Suppressor macrophage treated with lipopolysaccharide for 1 hour (primary cell): ENCODE results near the gene NETO2.

ENCODE experiments used
- DNase-seq, 3 donors: peaks; one replicate each; pipeline ENCODE4 v3.0.0-alpha.2; 2020 to 2022

The NETO2 gene

GRCh38 chr16:47045023-47045422, 98.7 kb downstream of the NETO2 start:
- DNase-seq, result peak; percentile 40 to 54 (median 50)

GRCh38 chr16:47043970-47044684, 99.6 kb downstream of the NETO2 start:
- DNase-seq, result no peak

- no peak for DNase-seq
Measured at GRCh38 chr16:47043200-47043599, 100.5 kb downstream of the NETO2 start.

- peak; percentile 92 to 97 (median 97) for DNase-seq
Measured at GRCh38 chr16:47037746-47038458, 105.8 kb downstream of the NETO2 start.

- no peak for DNase-seq
Measured at GRCh38 chr16:47037396-47037745, 106.4 kb downstream of the NETO2 start.

- DNase-seq, result no peak
Measured at GRCh38 chr16:47036201-47036600, 107.5 kb downstream of the NETO2 start.

- no peak for DNase-seq
Measured at GRCh38 chr16:47035436-47035835, 108.3 kb downstream of the NETO2 start.

GRCh38 chr16:47034455-47034854, 109.3 kb downstream of the NETO2 start:
- DNase-seq, result no peak

GRCh38 chr16:47033176-47033575, 110.6 kb downstream of the NETO2 start:
- no peak for DNase-seq

- no peak for DNase-seq
Measured at GRCh38 chr16:47029724-47030123, 114.0 kb downstream of the NETO2 start.

- no peak for DNase-seq
Measured at GRCh38 chr16:47028767-47029377, 114.9 kb downstream of the NETO2 start.
